ENCODE results near the gene BCL10. TPM values are rescaled to one million over a fixed set of nuclear protein-coding genes. Genes with fewer than 3 reads are reported as not detected.

Gene BCL10
- total and polyA plus RNA-seq, 2 of the 4 experiments (the other 2 are of a cell fraction): 15.3 to 30.5 TPM

- Histone ChIP-seq H3K9ac (ENCODE audit: low read depth, low read length) (no peak overlapping the region), H3K23ac (ENCODE audit: low read depth, low read length) (no peak overlapping the region), H3K18ac (ENCODE audit: low read depth, low read length) (no peak overlapping the region), H3K9me1 (ENCODE audit: insufficient read depth, low read length) (peaks cover 22% of the 10 kb centered on the region), H2AK5ac (ENCODE audit: low read depth, low read length) (peak overlapping the region; percentile 50; the same call in 1 of the 2 replicates), H4K20me1 (ENCODE audit: insufficient read depth, low read length) (peaks cover 3% of the 10 kb centered on the region; the same call in 1 of the 2 replicates), H2BK15ac (ENCODE audit: low read depth, low read length) (no peak overlapping the region), H2BK120ac (ENCODE audit: low read depth, low read length) (peak overlapping the region; percentile 8; the same call in 1 of the 2 replicates), H3K9me3 (ENCODE audit: control insufficient read depth, insufficient read depth, low read length) (no peaks in the 10 kb centered on the region), H3K27ac (ENCODE audit: insufficient read depth, low read length) (no peak overlapping the region), H4K91ac (ENCODE audit: insufficient read depth, low read depth, low read length) (no peak overlapping the region), H3K4me3 (ENCODE audit: insufficient read depth, low read depth, low read length) (no peak overlapping the region), H3K56ac (ENCODE audit: extremely low read depth, insufficient read depth, low read length) (no peak overlapping the region), H2AFZ (replicated peaks; ENCODE audit: low read length, poor library complexity) (no peak overlapping the region), H3K4ac (ENCODE audit: low read depth, low read length) (peak overlapping the region; percentile 73), H2BK5ac (ENCODE audit: low read depth, low read length, poor library complexity, severe bottlenecking) (no peak overlapping the region), H3K36me3 (ENCODE audit: control insufficient read depth, insufficient read depth, low read length) (no peaks in the 10 kb centered on the region), H2BK20ac (ENCODE audit: low read depth, low read length) (peak overlapping the region; percentile 28; the same call in 1 of the 2 replicates), H4K8ac (ENCODE audit: low read depth in 2 of 2, low read length in 2 of 2) (no peak overlapping the region), H2AK9ac (replicated peaks; ENCODE audit: low read depth, low read length, poor library complexity) (no peak overlapping the region), H3K14ac (replicated peaks; ENCODE audit: low read depth, low read length) (0 out of 2 replicates have a peak overlapping the region, but pooled peaks have one; percentile 0), H3K79me1 (ENCODE audit: low read depth in 1 of 2, low read length in 2 of 2) (peaks cover 0 to 10% of the 10 kb centered on the region in 2 experiments; a peak in 1 of 4 replicates), H3K4me1 (ENCODE audit: control insufficient read depth, insufficient read depth, low read length) (peaks cover 22% of the 10 kb centered on the region), H3K4me2 (ENCODE audit: low read depth, low read length) (no peak overlapping the region), H4K5ac (ENCODE audit: low read depth, low read length) (peak overlapping the region; percentile 2; the same call in 1 of the 2 replicates), H3K27me3 (ENCODE audit: control insufficient read depth, insufficient read depth, low read length) (no peaks in the 10 kb centered on the region)
- ChIA-PET POLR2A (ENCODE audit: unreplicated experiment) (no interaction called here), CTCF (no interaction called here)
- no TSS peak for BruUV-seq (replicated peaks)
- ATAC-seq (ENCODE audit: low read depth) (no peak), DNase-seq (no peak)
- no peak for TF ChIP-seq RCOR1 (IDR thresholded peaks at IDR 0.05; ENCODE audit: insufficient replicate concordance, low read length)
- no peak for TF ChIP-seq MAZ (IDR thresholded peaks at IDR 0.05; ENCODE audit: borderline replicate concordance, low read depth, low read length)
- no peak for TF ChIP-seq MAFK (IDR thresholded peaks at IDR 0.05; ENCODE audit: low read depth, low read length)
- no peak for TF ChIP-seq MXI1 (IDR thresholded peaks at IDR 0.05; ENCODE audit: borderline replicate concordance, low read depth, low read length)
- TF ChIP-seq NFE2L2 (IDR thresholded peaks at IDR 0.05; ENCODE audit: low read depth, low read length): no peak
- no peak for TF ChIP-seq ELK1 (IDR thresholded peaks at IDR 0.05; ENCODE audit: borderline replicate concordance, low read depth, low read length)
- 100% methylated on average over 1 of the region's 4 CpGs; no CpG with 5 or more reads in 1 of the 2 experiments for WGBS, 2 experiments (ENCODE audit: extremely low coverage in 2 of 2, insufficient read length in 1 of 2)
- in situ Hi-C loops (cut with MboI; ENCODE audit: low sequenced_read_pairs): no loop called here
- intact Hi-C loops (cut with micrococcal nuclease): no loop called here
- dilution Hi-C loops (cut with HindIII; ENCODE audit: low sequenced_read_pairs, unreplicated experiment): no loop called here
These were observed 19.2 kb upstream of the BCL10 start for GRCh38 chr1:85295654-85296053.

Measured in IMR-90 (cell line).